HepG2 (cell line): ENCODE results near the gene EHD1. TPM values are rescaled to one million over a fixed set of nuclear protein-coding genes. Genes with fewer than 3 reads are reported as not detected.

Source experiments
- ATAC-seq: fragments of 200-7000 bp; cut with Tn5 transposase; 3 replicates; pipeline ENCODE4 v1.9.1; 2020; ENCODE audit warnings: mild to moderate bottlenecking, moderate library complexity
- BruUV-seq: library from RNA; stranded (reverse); fragments of 400-500 nt; replicated peaks from 2 replicates; lab custom pipeline; 2021; lab: Mats Ljungman, UMichigan
- CTCF ChIA-PET: fragments of 300-600 bp; formaldehyde crosslinking; extraction: SDS; loops from one replicate; lab custom pipeline; 2021; ENCODE audit warnings: low total read pairs, inconsistent platforms, low intra/inter-chr PET ratio; lab: Yijun Ruan, JAX
- POLR2A ChIA-PET: fragments of 350-600 bp; sonication (Branson Sonifier 250); formaldehyde crosslinking; loops from one replicate; lab custom pipeline; 2020; ENCODE audit warnings: antibody characterized with exemption, inconsistent platforms; lab: Yijun Ruan, JAX
- DNase-seq: peaks from one replicate; pipeline ENCODE4 v3.0.0-alpha.2; 2015; ENCODE audit warnings: low spot score
- FAIRE-seq: peaks from 3 replicates; lab custom pipeline; 2011; peaks lifted over from hg19 to GRCh38; lab: Jason Lieb, UNC
- H2AFZ ChIP-seq: one replicate; pipeline ENCODE4 v1.6.1; 2011; ENCODE audit warnings: low read length, inconsistent platforms
- H3K27ac ChIP-seq: fragments of 300-600 bp; 3 replicates; pipeline ENCODE4 v1.8.0; 2011; ENCODE audit warnings: mixed run types, mild to moderate bottlenecking, mixed read lengths, low read length, inconsistent platforms; ENCODE audit not compliant: insufficient read depth; ENCODE audit errors: extremely low read length
- H3K27me3 ChIP-seq, 2 experiments: fragments of 200-600 bp in 1 of 2; 2 replicates in 1 of 2; 3 replicates in 1 of 2; pipeline versions ENCODE4 v1.6.0 to v1.8.0; 2011; ENCODE audit warnings: low read length in 2 of 2, mild to moderate bottlenecking in 2 of 2, moderate library complexity in 2 of 2, inconsistent platforms in 1 of 2; ENCODE audit not compliant: insufficient read depth in 2 of 2, control insufficient read depth in 1 of 2
- H3K36me3 ChIP-seq, 2 experiments: fragments of 200-600 bp in 1 of 2; replicated peaks in 1 of 2; 2 replicates in 1 of 2; 3 replicates in 1 of 2; pipeline versions ENCODE4 v1.5.1 to v1.8.0; 2011; ENCODE audit warnings: low read length in 2 of 2, inconsistent platforms in 1 of 2; ENCODE audit not compliant: insufficient read depth in 2 of 2, control insufficient read depth in 1 of 2
- H3K4me1 ChIP-seq: 2 replicates; pipeline ENCODE4 v1.5.1; 2012; ENCODE audit warnings: low read length, inconsistent platforms; ENCODE audit not compliant: insufficient read depth
- H3K4me2 ChIP-seq: 2 replicates; pipeline ENCODE4 v1.6.0; 2011; ENCODE audit warnings: low read depth, low read length, inconsistent platforms
- H3K4me3 ChIP-seq, 3 experiments: fragments of 200-600 bp in 1 of 3; sonication (generic), shearing (Covaris generic) in 1 of 3; replicated peaks in 1 of 3; 2 replicates each; pipeline ENCODE4 v1.5.1; 2011 to 2016; ENCODE audit warnings: low read length in 3 of 3, inconsistent platforms in 2 of 3, low read depth in 2 of 3, mild to moderate bottlenecking in 2 of 3, control low read depth in 1 of 3, mixed read lengths in 1 of 3; ENCODE audit not compliant: insufficient read depth in 1 of 3
- H3K79me2 ChIP-seq: one replicate; pipeline ENCODE4 v1.6.1; 2011; ENCODE audit warnings: low read length, inconsistent platforms; ENCODE audit not compliant: insufficient read depth
- H3K9ac ChIP-seq: 2 replicates; pipeline ENCODE4 v1.6.0; 2011; ENCODE audit warnings: mild to moderate bottlenecking, low read depth, low read length, inconsistent platforms; ENCODE audit not compliant: insufficient read depth
- H3K9me3 ChIP-seq: 2 replicates; pipeline ENCODE4 v1.5.1; 2012; ENCODE audit warnings: mild to moderate bottlenecking, low read length
- H4K20me1 ChIP-seq: 2 replicates; pipeline ENCODE4 v1.6.0; 2011; ENCODE audit warnings: inconsistent platforms, mild to moderate bottlenecking, low read length, moderate library complexity; ENCODE audit not compliant: insufficient read depth
- AGO1 ChIP-seq: fragments of 200-400 bp; formaldehyde crosslinking; IDR thresholded peaks from 2 replicates; pipeline ENCODE4 v1.6.1; 2017; ENCODE audit warnings: mild to moderate bottlenecking, low read depth, low read length, moderate library complexity; ENCODE audit not compliant: poor library complexity, severe bottlenecking
- DZIP1 ChIP-seq: sonication (generic); formaldehyde crosslinking; IDR thresholded peaks from 2 replicates; pipeline ENCODE4 v1.5.0; 2020; ENCODE audit warnings: mild to moderate bottlenecking, missing genetic modification reagents
- HNRNPUL1 ChIP-seq: fragments of 200-400 bp; formaldehyde crosslinking; IDR thresholded peaks from 2 replicates; pipeline ENCODE4 v1.6.1; 2017; ENCODE audit warnings: low read depth, mild to moderate bottlenecking, low read length, moderate library complexity
- NCOR1 ChIP-seq: fragments of 200-600 bp; sonication (generic); IDR thresholded peaks from 2 replicates; pipeline ENCODE4 v1.7.0; 2017; ENCODE audit warnings: antibody characterized with exemption, low read length, borderline replicate concordance
- RBFOX2 ChIP-seq: fragments of 200-400 bp; formaldehyde crosslinking; IDR thresholded peaks from 2 replicates; pipeline ENCODE4 v1.6.1; 2017; ENCODE audit warnings: low read depth, mild to moderate bottlenecking, low read length
- TOPORS ChIP-seq: sonication (generic); formaldehyde crosslinking; IDR thresholded peaks from 2 replicates; pipeline ENCODE4 v1.8.0; 2023; ENCODE audit warnings: mild to moderate bottlenecking, missing genetic modification reagents
- ZKSCAN5 ChIP-seq: sonication (generic); formaldehyde crosslinking; IDR thresholded peaks from 2 replicates; pipeline ENCODE4 v1.5.1; 2020; ENCODE audit warnings: mild to moderate bottlenecking, missing genetic modification reagents
- ZNF281 ChIP-seq: sonication (generic); formaldehyde crosslinking; IDR thresholded peaks from 2 replicates; pipeline ENCODE4 v1.4.0; 2020; ENCODE audit warnings: missing genetic modification reagents, borderline replicate concordance
- ZNF331 ChIP-seq: sonication (generic); formaldehyde crosslinking; IDR thresholded peaks from 2 replicates; pipeline ENCODE4 v1.4.0; 2020; ENCODE audit warnings: missing genetic modification reagents
- ZNF446 ChIP-seq: sonication (generic); formaldehyde crosslinking; IDR thresholded peaks from 2 replicates; pipeline ENCODE4 v1.5.0; 2020; ENCODE audit warnings: mild to moderate bottlenecking, missing genetic modification reagents
- ZNF609 ChIP-seq: sonication (generic); formaldehyde crosslinking; IDR thresholded peaks from 2 replicates; pipeline ENCODE4 v1.4.0; 2020; ENCODE audit warnings: mild to moderate bottlenecking, missing genetic modification reagents, borderline replicate concordance
- WGBS: methylation state at CpG from one replicate; pipeline ENCODE4 v1.1.6; 2017; ENCODE audit warnings: low lambda C conversion rate; 5-methylcytosine and 5-hydroxymethylcytosine counted together
- in situ Hi-C: cut with HindIII; loops from 2 replicates; pipeline ENCODE4 v1.10.0; 2017; ENCODE audit warnings: low pct_unique_long_range_greater_than_20kb; ENCODE audit not compliant: extremely low pct_ligation_motif_present
- intact Hi-C: fragments of 100-400 bp; cut with micrococcal nuclease; formaldehyde crosslinking; loops from one replicate; pipeline ENCODE4 v1.10.0; 2022; ENCODE audit not compliant: unreplicated experiment
- polyA plus RNA-seq, 8 experiments: library from polyadenylated mRNA; depleted of rRNA in 3 of 8; stranded (reverse) in 7 of 8; unstranded in 1 of 8; fragments of >200 nt; fragmentation: Illumina TruSeq in 4 of 8; extraction: Trizol in 4 of 8; gene quantifications; 2 replicates each; pipeline versions ENCODE4 v1.2.1 to v1.2.3, GENCODE V29; 2011 to 2016; ENCODE audit warnings: low read depth in 4 of 8, missing spikeins in 1 of 8, mixed read lengths in 1 of 8; ENCODE audit not compliant: insufficient read depth in 1 of 8
- total RNA-seq, 5 experiments: library from RNA; depleted of rRNA; stranded (reverse); fragments of >200 nt; fragmentation: Illumina TruSeq; extraction: Trizol; gene quantifications; 2 replicates each; pipeline ENCODE4 v1.2.3, GENCODE V29; 2016; ENCODE audit warnings: low read depth in 1 of 5

Gene EHD1
- total and polyA plus RNA-seq, 2 of the 13 experiments (the other 11 are each of a cell fraction or from before 2014, with no cell fraction given), result 23.6 to 26.6 TPM

- H3K4me3 ChIP-seq, result no peak overlapping the region; a peak in 1 of 6 replicates
- CTCF ChIA-PET, result interaction anchor here (1.0 to 3.9 kb wide), 4 partner anchors 16 to 52 kb away, joined by 3 to 72 read pairs (median 6); no protein-coding TSS in a partner anchor
- peak overlapping the region; percentile 94; the same call in 1 of the 2 replicates for H3K4me2 ChIP-seq
- H2AFZ ChIP-seq, result no peak overlapping the region
- no peaks in the 10 kb centered on the region for H3K9me3 ChIP-seq
- H3K4me1 ChIP-seq, result peaks cover 40% of the 10 kb centered on the region
- FAIRE-seq (no peak), ATAC-seq (no peak), DNase-seq (no peak)
- no peak overlapping the region for H3K9ac ChIP-seq
- intact Hi-C loops, result loop anchor here (1.0 kb wide), 2 partner anchors 25 to 48 kb away; no protein-coding TSS in a partner anchor
- 82% methylated on average over 6 of the region's 39 CpGs for WGBS
- TF ChIP-seq AGO1 (no peak), RBFOX2 (peak; percentile 14; the same call in 1 of the 2 replicates), ZNF609 (CRISPR knock-in tag) (no peak), ZNF331 (no peak), DZIP1 (CRISPR knock-in tag) (0 out of 2 replicates have a peak, but pooled peaks have one; percentile 69), NCOR1 (no peak), HNRNPUL1 (no peak), ZNF281 (CRISPR knock-in tag) (no peak), TOPORS (CRISPR knock-in tag) (no peak), ZKSCAN5 (CRISPR knock-in tag) (no peak), ZNF446 (no peak)
- in situ Hi-C loops, result loop anchor here (5.0 kb wide), 2 partner anchors 48 to 108 kb away; no protein-coding TSS in a partner anchor
- H3K36me3 ChIP-seq, result peaks cover 7 to 17% of the 10 kb centered on the region in 2 experiments; a peak in 4 of 5 replicates
- peaks cover 6% of the 10 kb centered on the region; the same call in 1 of the 2 replicates for H4K20me1 ChIP-seq
- no peaks in the 10 kb centered on the region; a peak in 1 of 5 replicates for H3K27me3 ChIP-seq
- POLR2A ChIA-PET, result interaction anchor here (3.5 to 3.9 kb wide), 3 partner anchors 25 to 50 kb away, joined by 20 to 26 read pairs (median 20); partner anchors contain the start of gene CDC42BPG
- peaks cover 27% of the 10 kb centered on the region for H3K79me2 ChIP-seq
- no TSS peak for BruUV-seq
- H3K27ac ChIP-seq, result no peak overlapping the region
These were observed 16.5 kb upstream of the EHD1 start for GRCh38 chr11:64894812-64895452.
